Thyroid gland (tissue), 4 donors: ENCODE measurements around the gene MARCO.

Source experiments
- CTCF ChIP-seq, 6 experiments: fragments of 200-600 bp in 3 of 6; fragments of 450-650 bp in 3 of 6; sonication (generic) in 3 of 6; IDR thresholded peaks; one replicate each; pipeline ENCODE4 v1.5.1; 2016 to 2019; ENCODE audit warnings: antibody characterized with exemption in 6 of 6, mild to moderate bottlenecking in 2 of 6, inconsistent platforms in 1 of 6, moderate library complexity in 1 of 6
- POLR2A ChIP-seq, 2 donors: fragments of 450-650 bp; IDR thresholded peaks; one replicate each; pipeline ENCODE4 v1.6.1; 2017; ENCODE audit warnings: antibody characterized with exemption in 2 of 2, mild to moderate bottlenecking in 2 of 2, moderate library complexity in 1 of 2

- no peak for TF ChIP-seq CTCF (IDR thresholded peaks at IDR 0.05)
- no peak for TF ChIP-seq POLR2A (IDR thresholded peaks at IDR 0.05)
Observed at GRCh38 chr2:118902266-118903028, 39.5 kb upstream of the MARCO start.
